HG03103 (cell line): ENCODE data around the gene DENND1C.

Source experiments
- ATAC-seq: cut with Tn5 transposase; IDR thresholded peaks from one replicate; pipeline ENCODE4 v1.9.1; 2021; ENCODE audit warnings: low read depth; ENCODE audit not compliant: unreplicated experiment

The DENND1C gene

GRCh38 chr19:6481541-6482342 is at the start of gene DENND1C:
TSS of gene DENND1C (minus strand) at chr19:6481787. CDS start at chr19:6481695, 92 bp downstream.
- no peak for ATAC-seq

GRCh38 chr19:6530386-6531162 is 49.0 kb upstream of the DENND1C start, which contains the start of gene TNFSF9:
TSS of gene TNFSF9 (plus strand) at chr19:6531026. CDS start at chr19:6531037, 11 bp downstream.
- ATAC-seq: no peak

- ATAC-seq: no peak
These were observed 48.4 kb upstream of the DENND1C start for GRCh38 chr19:6529937-6530385.

- no peak for ATAC-seq
These were observed 47.8 kb upstream of the DENND1C start for GRCh38 chr19:6529351-6529750.

- ATAC-seq: no peak
These were observed 47.0 kb upstream of the DENND1C start for GRCh38 chr19:6528544-6529121.

- ATAC-seq: no peak
These were observed 46.4 kb upstream of the DENND1C start for GRCh38 chr19:6527893-6528543.

GRCh38 chr19:6524311-6524710 is 42.7 kb upstream of the DENND1C start:
- no peak for ATAC-seq

GRCh38 chr19:6522712-6523111 is 41.1 kb upstream of the DENND1C start:
- no peak for ATAC-seq

GRCh38 chr19:6521718-6522646 is 40.4 kb upstream of the DENND1C start:
- ATAC-seq: peak; percentile 53

GRCh38 chr19:6519289-6519688 is 37.7 kb upstream of the DENND1C start:
- no peak for ATAC-seq

- no peak for ATAC-seq
These were observed 36.7 kb upstream of the DENND1C start for GRCh38 chr19:6518145-6518911.

- ATAC-seq: peak; percentile 41
These were observed 35.2 kb upstream of the DENND1C start for GRCh38 chr19:6516659-6517291.

GRCh38 chr19:6516018-6516658 is 34.6 kb upstream of the DENND1C start:
- ATAC-seq: peak; percentile 50

GRCh38 chr19:6514926-6515544 is 33.4 kb upstream of the DENND1C start:
- ATAC-seq: no peak

GRCh38 chr19:6514089-6514488 is 32.5 kb upstream of the DENND1C start:
- no peak for ATAC-seq

GRCh38 chr19:6510618-6511017 is 29.0 kb upstream of the DENND1C start:
- ATAC-seq: no peak

GRCh38 chr19:6509118-6509971 is 27.8 kb upstream of the DENND1C start:
- ATAC-seq: no peak
